GM12892 (cell line): ENCODE results near the gene ZNF212.

Experiments used
- POLR2A ChIP-seq: IDR thresholded peaks from 2 replicates; pipeline ENCODE4 v1.6.1; 2011; ENCODE audit warnings: low read depth, low read length, control low read depth
- POLR2AphosphoS5 ChIP-seq: IDR thresholded peaks from 2 replicates; pipeline ENCODE4 v1.6.1; 2011; ENCODE audit warnings: low read depth, low read length, control low read depth
- TAF1 ChIP-seq: IDR thresholded peaks from 2 replicates; pipeline ENCODE4 v1.6.1; 2011; ENCODE audit warnings: low read depth, mild to moderate bottlenecking, control low read depth, low read length, borderline replicate concordance

GRCh38 chr7:149191851-149192250 is 47.6 kb upstream of the ZNF212 start:
- TF ChIP-seq POLR2A (no peak), POLR2AphosphoS5 (no peak), TAF1 (no peak)
